Effector CD8-positive, alpha-beta T cell (primary cell): ENCODE results near the gene ATP5MC2.
"Not testable (repeated sequence)": the region's sequence is repeated elsewhere in the genome, so short reads cannot be mapped to it uniquely, and the experiment has no call there.

Experiments
- DNase-seq: peaks from one replicate; lab custom pipeline; 2025; lab: John Stamatoyannopoulos, UW

Gene ATP5MC2

DNA sequence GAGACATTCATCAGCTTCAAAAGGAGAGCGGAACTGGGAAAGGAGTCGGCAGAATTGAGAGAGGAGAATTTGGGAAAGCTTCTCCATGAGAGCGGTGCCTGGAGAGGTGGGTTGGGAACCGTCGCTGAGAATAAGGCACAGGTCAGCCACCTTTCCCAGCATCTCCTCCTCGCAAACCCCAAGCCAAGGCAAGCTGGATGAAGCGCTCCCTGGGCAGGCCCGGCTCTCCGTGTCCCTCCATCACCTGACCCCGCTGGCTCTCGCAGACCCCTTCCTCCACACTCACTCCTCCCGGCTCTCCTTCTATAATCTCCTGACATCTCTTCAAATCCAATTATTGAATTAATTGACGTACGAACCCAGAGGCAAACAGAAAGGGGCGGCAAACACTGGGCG, 18.9 kb upstream of the ATP5MC2 start:
- DNase-seq: no peak

DNA sequence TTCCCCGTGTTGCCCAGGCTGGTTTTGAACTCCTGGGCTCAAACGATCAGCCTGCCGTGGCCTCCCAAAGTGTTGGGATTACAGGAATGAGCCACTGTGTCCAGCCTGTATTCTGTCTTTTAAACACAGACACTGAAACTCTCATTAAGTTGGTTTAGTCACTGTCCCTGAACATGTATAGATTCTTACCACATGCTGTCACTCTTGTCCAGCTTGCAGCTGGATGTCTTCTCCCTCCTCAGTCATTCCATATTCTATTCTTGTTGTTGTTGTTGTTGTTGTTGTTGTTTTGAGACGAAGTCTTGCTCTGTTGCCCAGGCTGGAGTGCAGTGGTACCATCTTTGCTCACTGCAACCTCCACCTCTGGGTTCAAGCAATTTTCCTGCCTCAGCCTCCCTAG, 12.3 kb upstream of the ATP5MC2 start:
- DNase-seq: no peak

DNA sequence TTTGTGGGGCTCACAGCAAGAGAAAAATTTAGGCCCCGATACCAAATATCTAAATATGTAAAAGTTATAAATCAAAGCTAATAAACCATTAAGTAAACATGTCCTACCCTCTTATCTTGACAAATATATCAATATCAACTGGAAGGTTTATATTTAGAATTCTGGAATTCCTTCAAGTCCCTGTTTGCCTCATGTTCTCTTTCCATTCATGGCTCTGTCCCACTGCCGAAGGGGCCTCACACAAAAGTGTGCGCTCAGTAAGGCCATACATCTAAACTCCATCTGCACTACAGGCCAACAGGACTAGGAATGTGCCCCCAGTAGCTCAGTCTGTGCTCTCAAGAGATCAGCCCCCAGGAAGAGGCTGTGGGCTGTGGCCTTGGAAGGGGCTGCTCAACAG, 10.6 kb upstream of the ATP5MC2 start:
- DNase-seq: no peak

DNA sequence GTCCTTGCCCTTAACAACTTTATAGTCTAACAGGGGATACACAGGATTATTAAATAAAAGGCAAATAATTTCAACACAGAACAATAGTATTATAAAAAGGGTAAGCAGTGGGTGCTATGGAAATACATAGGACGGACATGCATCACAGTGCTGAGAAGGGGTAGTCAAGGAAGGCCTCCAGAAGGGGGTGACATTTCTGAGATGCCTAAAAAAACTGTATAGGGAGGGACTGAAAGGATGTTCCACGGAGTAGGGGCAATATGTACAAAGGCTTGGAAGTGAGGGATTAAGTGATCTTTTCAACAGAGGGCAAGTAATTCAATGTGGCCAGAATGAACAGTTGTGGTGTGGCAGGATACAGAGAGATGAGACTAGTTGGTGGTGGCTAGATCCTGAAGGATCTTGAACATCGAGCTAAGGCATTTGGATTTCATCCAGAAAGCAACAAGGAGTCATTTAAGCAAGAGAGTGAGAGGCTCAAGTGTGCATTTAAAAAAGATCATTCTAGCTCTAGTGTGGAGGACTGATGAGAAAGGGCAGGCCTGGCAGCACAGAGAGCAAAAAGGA, 8.9 kb upstream of the ATP5MC2 start:
- DNase-seq: no peak

DNA sequence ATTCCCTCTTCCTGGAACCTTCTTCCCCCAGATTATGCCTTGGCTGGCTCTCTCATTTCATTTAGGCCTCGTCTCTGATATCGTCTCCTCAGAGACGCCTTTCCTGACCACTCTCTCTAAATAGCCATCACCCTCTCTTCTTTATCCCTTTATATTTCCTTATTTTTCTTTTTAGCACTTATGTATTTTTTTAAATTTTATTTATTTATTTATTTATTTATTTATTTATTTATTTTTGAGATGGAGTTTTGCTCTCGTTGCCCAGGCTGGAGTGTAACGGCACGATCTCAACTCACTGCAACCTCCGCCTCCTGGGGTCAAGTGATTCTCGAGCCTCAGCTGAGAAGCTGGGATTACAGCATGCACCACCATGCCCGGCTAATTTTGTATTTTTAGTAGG, 8.1 kb upstream of the ATP5MC2 start:
- no peak for DNase-seq

DNA sequence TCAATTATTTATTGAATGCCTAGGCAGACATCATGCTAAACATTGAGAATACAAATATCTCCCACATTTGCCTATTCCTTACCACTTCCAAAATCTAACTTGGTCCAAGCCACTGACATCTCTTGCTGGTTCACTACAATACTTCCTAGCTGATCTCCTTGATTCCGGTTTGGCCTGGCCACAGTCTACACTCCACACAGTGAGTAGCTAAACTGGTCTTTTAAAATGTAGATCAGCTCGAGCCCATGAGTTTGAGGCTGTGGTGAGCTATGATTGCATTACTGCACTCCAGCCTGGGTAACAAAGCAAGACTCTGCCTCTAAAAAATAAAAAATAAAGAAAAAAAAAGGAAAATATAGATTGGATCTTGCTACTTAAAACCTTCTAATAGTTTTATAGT, 7.6 kb upstream of the ATP5MC2 start:
- DNase-seq: no peak

DNA sequence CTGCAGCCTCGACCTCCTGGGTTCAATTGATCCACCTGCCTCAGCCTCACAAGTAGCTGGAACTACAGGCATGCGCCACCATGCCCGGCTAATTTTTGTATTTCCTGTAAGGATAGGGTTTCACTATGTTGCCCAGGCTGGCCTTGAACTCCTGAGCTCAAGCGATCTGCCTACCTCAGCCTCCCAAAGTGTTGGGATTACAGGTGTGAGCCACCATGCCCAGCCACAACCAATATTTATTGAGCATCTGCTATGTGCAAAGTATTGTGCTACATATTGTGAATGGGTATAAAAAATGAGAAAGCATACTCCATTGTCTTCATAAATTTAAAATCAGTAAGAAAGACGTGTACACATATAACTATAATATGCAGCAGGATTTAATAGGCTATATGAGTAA, 4.2 kb upstream of the ATP5MC2 start:
- DNase-seq: not testable (repeated sequence)

DNA sequence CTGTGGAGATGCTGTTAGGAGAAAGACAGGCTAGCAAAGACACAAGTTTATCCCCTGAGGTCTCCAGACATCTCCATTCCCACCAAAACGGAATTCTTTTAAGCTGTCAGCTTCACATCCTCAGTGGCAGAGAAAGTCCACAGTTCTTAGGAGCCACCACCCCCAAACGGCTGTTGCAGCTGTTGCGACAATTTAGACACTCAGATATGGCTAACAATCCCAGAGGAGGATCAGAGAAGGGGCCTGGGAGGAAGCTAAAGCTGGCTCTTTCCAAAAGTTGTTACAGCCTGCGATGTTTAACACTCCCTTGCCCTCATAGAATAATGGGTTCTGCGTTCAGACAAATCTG, 1.9 kb upstream of the ATP5MC2 start:
- DNase-seq: no peak

DNA sequence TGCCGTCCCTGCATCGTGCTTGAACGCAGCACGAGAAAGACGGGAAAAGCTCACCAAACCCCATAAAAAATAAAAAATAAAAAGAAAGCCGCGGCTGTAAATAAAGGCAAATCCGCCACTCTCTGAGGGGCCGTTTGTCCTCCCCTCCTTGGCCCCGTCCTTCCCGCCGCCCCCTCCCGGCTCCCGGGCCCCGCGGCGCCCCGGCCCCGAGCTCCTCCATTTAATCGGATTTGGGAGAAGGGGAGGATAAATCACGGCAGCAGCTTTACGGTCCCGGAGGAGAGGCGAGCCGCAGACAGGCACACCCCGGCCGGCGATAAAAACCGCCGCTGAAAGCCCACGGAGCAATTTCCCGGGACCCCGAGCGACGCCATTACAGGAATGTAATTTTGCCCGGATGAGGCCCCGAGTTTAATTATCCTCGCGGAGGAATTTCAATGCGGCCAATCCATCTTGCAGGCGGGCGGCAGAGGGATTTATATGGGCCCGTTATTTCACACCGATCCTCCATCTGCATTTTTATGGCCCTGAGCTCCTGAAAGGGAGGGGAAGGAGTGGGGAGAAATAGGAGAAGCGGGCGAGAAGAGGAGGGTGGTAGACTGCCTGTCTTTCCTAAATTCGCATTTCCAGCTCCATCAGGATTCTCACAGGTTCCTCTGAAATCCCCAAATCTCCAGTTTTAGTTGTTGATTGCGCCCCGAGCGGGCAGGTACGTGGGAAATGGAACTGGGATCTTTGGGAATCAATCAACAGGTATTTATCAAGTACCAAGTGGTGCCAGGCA, 1.3 kb upstream of the ATP5MC2 start:
- DNase-seq: no peak

DNA sequence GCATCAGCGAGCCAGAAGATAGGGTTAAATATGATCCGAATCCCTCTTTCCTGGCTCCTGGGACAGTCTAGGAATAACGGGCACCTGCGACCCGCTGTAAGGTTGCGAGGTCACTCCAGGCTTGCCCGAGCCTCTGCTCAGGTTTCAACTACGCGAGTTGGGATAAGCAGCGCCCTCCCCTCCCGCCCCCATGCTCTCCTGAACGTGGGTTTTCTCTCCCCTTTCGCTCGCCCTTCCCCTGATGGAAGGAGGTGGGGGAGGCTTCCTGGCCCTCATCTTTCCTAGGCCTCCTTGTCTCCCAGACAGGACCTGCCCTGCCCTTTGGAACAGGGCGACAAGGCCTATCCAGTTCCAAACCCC, 753 bp upstream of the ATP5MC2 start:
- DNase-seq: no peak

DNA sequence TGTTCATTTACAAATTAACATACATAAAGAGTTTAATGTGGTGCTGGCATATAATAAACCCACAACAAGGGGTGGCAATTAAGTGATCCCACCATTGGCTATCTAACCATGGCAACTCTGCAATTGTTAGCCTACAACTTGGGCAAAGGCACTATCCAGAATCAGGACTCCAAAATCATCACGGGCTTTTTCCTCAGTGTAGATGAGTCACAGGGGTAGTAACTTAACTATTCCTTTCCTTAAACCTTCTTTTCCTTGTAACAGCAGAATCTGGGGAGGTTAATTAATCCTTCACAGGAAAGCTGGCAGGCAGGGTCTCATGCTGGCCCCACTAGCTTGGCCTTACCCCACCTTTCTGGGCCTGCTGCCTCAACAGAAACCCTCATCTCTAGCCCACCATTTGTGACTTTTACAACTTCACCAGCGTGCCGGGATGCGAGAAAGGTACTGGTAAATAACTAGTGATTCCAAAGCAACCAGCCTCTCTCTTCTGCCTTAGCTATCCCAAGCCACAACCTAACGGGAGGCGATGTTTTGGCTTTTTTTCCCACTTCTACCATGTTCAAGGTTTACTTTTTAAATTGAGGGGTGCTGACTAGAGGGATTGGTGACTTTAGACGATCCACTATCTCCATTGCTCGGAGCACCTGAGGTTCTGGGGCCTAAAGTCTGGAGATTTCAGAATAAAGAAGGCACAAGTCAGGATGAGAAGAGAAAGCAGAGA, 744 bp downstream of the ATP5MC2 start:
- no peak for DNase-seq

DNA sequence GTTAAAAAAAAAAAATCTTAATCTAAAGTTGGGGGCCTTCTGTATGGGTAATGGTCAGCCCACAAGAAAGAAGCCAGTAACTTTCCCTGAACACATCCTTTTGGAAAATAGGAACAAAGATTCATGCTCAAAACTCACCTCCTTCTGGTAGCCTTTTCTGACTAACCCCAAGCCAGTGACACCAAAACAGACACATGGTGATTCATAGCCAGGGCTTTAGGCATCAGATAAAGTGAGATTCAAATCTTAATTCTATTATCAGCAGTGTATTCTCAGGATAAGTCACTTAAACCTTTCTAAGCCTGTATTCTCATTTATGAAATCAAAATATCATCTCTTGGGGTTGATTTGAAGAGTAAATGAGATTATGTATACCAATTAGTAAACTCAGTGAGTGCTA, 4.9 kb downstream of the ATP5MC2 start:
- no peak for DNase-seq

DNA sequence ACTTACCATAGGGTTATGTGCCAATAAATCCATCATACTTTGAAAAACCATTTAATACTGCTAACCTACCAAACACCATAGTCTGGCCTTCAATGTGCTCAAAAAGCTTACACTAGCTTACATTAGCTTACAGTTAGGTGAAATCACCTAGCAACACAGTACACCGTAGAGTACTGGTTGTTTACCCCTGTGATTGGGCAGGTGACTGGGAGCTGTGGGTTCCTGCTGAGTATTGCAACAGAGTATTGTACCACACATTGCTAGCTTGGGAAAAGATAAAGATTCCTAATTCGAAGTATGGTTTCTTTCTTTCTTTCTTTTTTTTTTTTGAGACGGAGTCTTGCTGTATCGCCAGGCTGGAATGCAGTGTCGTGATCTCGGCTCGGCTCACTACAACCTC, 5.6 kb downstream of the ATP5MC2 start:
- no peak for DNase-seq

DNA sequence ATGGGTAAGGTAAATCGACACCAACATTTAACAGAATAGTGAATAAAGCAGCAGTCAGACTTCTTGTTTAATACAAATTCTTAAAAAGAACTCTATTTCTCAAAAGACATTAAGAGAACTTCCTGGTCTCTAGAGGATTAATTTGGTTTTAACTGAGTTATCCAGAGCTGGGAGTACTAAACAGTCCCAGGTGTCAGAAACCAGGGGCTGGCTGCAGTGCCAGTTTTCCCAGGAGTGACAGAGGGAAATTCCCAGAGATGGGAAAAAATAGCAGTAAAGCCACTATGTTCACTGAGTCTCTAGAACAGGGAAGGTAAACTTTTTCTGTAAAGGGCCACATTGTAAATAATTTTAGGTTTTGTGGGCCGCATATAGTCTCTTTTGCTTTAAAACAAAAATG, 8.8 kb downstream of the ATP5MC2 start:
- DNase-seq: no peak

DNA sequence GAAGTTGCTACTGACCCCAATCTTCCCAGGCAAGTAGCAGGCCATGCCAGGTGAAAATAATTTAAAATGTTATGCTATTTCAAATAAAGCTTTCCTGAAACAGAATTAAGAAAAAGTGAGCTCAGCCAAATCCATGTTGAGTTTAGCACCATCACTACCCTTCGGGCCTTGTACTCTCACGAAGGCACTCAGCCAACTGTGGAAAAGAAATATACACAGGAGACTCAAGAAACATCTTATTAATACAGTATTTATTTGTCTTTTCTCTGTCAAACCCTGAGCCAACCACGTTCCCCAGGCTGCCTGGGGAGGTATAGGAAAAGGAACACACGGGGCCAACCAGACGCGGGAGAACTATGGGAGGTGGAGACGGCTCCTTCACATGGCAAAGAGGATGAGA, 10.9 kb downstream of the ATP5MC2 start:
- no peak for DNase-seq

DNA sequence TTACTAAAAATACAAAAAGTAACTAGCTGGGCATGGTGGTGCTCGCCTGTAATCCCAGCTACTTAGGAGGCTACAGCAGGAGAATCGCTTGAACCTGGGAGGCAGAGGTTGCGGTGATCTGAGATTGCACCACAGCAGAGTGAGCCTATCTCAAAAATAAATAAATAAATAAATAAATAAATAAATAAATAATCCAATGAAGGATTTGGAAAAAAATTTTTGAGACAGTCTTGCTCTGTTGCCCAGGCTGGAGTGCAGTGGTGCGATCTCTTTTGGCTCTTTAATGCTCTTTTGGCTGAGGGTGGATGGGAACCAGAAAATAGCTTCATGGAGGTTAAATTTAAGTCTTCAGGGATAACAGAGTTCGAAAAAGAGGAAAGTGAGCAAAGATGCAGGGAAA, 11.7 kb downstream of the ATP5MC2 start:
- no peak for DNase-seq

DNA sequence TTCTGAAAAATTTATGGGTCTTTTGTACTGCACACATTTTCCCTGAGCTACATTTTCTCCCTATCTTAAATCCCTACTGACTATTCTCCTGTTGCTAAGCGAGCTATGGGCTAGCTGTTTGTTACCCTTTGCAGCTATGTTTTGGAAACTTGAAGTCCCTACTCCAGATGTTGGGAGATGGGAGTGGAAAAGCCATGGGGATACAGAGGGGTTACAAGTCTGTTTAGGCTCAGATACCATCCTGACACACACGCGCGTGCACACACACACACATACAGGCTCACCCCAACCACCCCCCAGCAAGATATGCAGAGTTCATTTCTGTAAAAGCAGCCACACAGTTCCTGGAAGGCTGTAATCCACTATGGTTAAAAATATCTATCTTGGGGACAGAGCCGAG, 15.8 kb downstream of the ATP5MC2 start:
- DNase-seq: no peak

DNA sequence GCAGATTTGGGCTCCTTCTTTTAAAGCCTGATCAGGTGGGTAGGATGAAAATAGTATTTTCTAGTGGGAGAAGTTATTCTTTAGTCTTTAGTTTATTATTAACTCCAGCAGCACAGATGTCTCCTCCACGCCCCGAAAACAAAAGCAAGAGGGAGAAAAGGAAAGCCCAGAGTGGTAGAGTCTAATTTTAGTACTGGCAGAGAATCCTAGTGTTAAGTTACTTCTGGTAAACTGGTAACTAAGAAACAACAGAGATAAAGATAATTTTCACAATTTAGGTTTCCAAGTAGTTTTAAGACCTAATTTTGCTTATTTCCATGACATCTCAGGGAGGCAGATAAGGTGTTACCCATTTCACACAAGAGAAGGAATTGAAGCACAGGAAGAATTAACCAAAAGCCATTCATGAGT, 16.3 kb downstream of the ATP5MC2 start:
- DNase-seq: no peak

DNA sequence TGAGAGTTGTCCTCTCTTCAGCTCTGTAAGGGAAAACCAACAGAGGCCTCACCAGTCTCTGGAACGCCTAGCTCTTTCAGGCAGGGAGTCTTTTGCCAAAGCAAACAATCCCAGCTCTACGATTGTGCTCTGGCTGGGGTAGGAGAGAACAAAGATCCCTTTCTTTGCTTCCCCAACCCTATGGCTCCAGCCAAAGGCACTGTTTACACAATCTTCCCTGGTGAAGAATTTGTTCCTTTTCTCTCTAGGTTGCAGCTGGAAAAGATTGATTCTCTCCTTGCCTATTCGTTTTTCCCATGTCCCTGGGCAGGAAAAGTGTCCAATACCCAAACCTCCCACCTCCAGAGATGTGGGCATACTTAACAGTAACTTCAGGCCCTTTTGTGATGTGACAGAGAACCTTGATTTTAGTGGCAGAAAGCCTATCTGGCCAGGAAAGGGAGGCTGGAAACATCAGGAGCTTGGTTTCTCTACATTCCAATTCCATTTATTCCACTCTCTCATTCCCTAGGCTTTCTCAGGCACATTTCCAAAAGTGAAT, 16.8 kb downstream of the ATP5MC2 start:
- no peak for DNase-seq

DNA sequence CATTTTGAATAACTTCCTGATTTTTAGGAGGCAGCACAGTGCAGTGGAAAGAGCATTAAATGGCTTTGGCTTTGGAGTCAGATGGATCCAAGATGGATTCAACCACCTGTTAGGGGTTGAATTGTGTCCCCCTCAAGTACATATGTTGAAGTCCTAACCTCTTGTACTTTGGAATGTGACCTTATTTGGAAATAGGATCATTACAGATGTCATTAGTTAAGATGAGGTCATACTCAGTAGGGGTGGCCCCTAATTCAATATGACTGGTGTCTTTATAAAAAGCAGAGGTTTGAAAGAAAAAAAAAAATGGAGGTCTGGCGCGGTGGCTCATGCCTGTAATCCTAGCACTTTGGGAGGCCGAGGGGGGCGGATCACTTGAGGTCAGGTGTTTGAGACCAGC, 18.8 kb downstream of the ATP5MC2 start:
- DNase-seq: no peak

DNA sequence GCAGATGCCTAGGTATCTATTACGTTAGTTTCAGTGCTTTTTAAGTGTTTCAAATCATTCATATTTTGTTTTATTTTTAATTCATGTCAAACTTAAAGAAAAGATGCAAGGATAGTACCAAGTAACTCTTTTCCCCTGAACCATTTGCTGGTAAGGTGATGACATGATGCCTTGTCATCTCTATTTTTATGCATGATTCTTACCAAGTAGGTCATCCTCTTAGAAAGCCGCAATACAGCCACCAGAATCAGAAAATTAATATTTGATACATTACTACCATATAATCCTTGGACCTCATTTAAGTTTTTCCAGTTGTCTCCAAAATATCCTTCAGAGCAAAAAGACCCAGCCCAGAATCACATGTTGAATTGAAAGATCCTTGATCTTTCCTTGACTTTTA, 22.3 kb downstream of the ATP5MC2 start:
- DNase-seq: no peak

DNA sequence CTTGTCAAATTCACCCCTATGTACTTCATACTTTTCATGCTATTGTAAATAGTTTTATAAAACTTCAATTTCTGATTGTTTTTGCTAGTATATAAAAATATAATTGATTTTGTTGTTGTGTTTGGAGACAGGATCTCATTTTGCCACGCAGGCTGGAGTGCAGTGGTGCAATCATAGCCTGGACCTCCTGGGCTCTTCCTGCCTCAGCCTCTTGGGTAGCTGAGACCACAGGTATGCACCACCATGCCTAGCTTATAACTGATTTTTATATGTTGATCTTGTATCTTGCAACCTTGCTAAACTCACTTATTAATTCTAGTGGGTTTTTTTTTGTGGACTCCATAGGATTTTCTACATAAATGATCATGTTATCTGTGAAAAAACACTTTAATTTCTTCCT, 23.5 kb downstream of the ATP5MC2 start:
- no peak for DNase-seq

DNA sequence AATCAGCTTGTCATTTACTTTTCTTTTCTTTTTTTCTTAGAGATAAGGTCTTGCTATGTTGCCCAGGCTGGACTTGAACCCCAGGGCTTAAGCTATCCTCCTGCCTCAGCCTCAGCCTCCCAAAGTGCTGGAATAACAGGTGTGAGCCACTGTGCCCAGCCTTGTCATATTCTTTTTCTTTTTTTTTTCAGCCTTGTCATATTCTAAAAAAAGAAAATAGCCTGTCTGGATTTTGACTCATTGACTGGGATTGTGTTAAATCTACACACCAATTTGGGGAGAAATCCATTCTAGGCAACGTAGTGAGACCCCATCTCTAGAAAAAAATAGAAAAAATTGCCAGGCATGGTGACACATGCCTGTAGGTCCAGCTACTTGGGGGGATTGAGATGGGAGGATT, 24.1 kb downstream of the ATP5MC2 start:
- DNase-seq: no peak
